HCEC 1CT (cell line): ENCODE results near the gene MYOM1.
A peak's percentile ranks its signal among the peaks of the same experiment; 100 is the strongest.

Experiments
- DNase-seq: peaks from one replicate; pipeline ENCODE4 v3.0.0-alpha.2; 2017

The MYOM1 gene

GRCh38 chr18:3148930-3149535 is 70.7 kb downstream of the MYOM1 start:
- peak; percentile 45 for DNase-seq

GRCh38 chr18:3147935-3148554 is 71.7 kb downstream of the MYOM1 start:
- no peak for DNase-seq

- DNase-seq, result no peak
Measured at GRCh38 chr18:3140986-3141639, 78.7 kb downstream of the MYOM1 start.

- DNase-seq, result no peak
Measured at GRCh38 chr18:3140342-3140741, 79.4 kb downstream of the MYOM1 start.

GRCh38 chr18:3139406-3139805 is 80.4 kb downstream of the MYOM1 start:
- no peak for DNase-seq

- no peak for DNase-seq
Measured at GRCh38 chr18:3138274-3138975, 81.3 kb downstream of the MYOM1 start.

- DNase-seq, result no peak
Measured at GRCh38 chr18:3135536-3135935, 84.2 kb downstream of the MYOM1 start.

- no peak for DNase-seq
Measured at GRCh38 chr18:3132700-3133099, 87.1 kb downstream of the MYOM1 start.

- DNase-seq, result no peak
Measured at GRCh38 chr18:3130344-3130743, 89.4 kb downstream of the MYOM1 start.

GRCh38 chr18:3129053-3129864 is 90.5 kb downstream of the MYOM1 start:
- DNase-seq, result peak; percentile 65

GRCh38 chr18:3126457-3127097 is 93.2 kb downstream of the MYOM1 start:
- no peak for DNase-seq

- no peak for DNase-seq
Measured at GRCh38 chr18:3124822-3125221, 94.9 kb downstream of the MYOM1 start.

- DNase-seq, result no peak
Measured at GRCh38 chr18:3122851-3123250, 96.9 kb downstream of the MYOM1 start.

- no peak for DNase-seq
Measured at GRCh38 chr18:3121259-3121658, 98.5 kb downstream of the MYOM1 start.

- no peak for DNase-seq
Measured at GRCh38 chr18:3120356-3120755, 99.4 kb downstream of the MYOM1 start.

GRCh38 chr18:3119401-3120341 is 100.1 kb downstream of the MYOM1 start:
- DNase-seq, result peak; percentile 9

- DNase-seq, result no peak
Measured at GRCh38 chr18:3118195-3119010, 101.4 kb downstream of the MYOM1 start.

- no peak for DNase-seq
Measured at GRCh38 chr18:3117493-3118192, 102.1 kb downstream of the MYOM1 start.

- no peak for DNase-seq
Measured at GRCh38 chr18:3115447-3116030, 104.2 kb downstream of the MYOM1 start.
